ENCODE results near the gene FAM163B. TPM values are rescaled to one million over a fixed set of nuclear protein-coding genes. Genes with fewer than 3 reads are reported as not detected.

Gene FAM163B
- total and polyA plus RNA-seq, 10 donors = 0.11 to 1.0 (median 0.52) TPM; not detected in 7

DNA sequence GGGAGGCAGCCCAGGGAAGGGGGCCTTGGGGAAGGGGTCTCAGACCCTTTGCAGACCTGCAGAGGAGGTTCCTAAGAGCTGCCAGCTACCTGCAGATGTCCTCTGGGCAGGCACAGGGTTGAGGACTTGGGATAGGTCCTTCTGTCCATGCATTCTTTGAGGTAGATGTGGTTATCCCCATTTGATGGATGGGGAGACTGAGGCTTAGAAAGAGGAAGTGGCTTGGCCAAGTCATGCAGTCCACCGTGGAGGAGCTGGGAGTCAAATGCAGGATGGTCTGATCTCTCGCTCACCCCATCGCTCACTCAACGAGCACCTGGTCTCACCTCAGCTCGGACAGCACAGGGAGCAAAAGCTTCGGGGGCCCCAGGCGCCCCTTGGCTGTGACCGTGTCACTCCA is 54.5 kb downstream of the FAM163B start:
- Histone ChIP-seq H3K4me1 (peaks cover 3 to 20% (median 15%) of the 10 kb centered on the region in 6 donors), H3K4me3 (no peak overlapping the region)
- 82 to 95% (median 89%) methylated on average over 8 of the region's 8 CpGs for WGBS, 5 donors

DNA sequence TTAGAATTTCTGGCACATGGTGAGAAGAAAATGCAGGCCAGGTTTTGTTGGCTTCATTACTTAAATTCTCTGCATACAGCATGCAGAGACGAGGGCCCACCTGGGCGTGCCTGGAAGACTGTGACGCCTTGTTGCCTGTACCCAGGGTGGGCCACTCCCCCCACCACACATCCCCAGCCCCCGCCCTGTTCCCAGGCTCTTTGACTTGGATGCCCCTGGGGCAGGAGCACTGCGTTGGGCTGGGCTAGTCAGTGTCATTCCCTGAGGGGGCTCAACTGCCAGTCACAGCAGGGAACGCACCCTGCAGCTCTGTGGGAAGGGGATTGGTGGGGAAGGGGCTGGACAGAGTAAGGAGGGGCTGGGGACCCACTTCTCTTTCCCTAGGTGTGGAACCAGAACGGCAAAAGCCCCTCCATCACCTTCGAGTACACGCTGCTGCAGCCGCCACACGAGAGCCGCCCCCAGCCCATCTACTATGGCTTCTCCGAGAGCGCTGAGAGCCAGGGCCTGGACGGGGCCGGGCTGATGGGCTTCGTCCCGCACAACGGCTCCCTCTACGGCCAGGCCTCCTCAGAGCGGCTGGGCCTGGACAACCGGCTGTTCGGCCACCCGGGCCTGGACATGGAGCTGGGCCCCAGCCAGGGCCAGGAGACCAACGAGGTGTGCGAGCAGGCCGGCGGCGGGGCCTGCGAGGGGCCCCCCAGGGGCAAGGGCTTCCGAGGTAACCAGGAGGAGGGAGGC is 55.0 kb downstream of the FAM163B start:
- 88 to 94% (median 90%) methylated on average over 27 to 31 of the region's 31 CpGs for WGBS, 5 donors
- TF ChIP-seq, protein P1, sequence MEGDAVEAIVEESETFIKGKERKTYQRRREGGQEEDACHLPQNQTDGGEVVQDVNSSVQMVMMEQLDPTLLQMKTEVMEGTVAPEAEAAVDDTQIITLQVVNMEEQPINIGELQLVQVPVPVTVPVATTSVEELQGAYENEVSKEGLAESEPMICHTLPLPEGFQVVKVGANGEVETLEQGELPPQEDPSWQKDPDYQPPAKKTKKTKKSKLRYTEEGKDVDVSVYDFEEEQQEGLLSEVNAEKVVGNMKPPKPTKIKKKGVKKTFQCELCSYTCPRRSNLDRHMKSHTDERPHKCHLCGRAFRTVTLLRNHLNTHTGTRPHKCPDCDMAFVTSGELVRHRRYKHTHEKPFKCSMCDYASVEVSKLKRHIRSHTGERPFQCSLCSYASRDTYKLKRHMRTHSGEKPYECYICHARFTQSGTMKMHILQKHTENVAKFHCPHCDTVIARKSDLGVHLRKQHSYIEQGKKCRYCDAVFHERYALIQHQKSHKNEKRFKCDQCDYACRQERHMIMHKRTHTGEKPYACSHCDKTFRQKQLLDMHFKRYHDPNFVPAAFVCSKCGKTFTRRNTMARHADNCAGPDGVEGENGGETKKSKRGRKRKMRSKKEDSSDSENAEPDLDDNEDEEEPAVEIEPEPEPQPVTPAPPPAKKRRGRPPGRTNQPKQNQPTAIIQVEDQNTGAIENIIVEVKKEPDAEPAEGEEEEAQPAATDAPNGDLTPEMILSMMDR (IDR thresholded peaks at IDR 0.05 in 8 of 11, conservative IDR thresholded peaks at IDR 0.05 in 3 of 11) = no peak
- TF ChIP-seq POLR2A (IDR thresholded peaks at IDR 0.05) (no peak), POLR2AphosphoS5 (IDR thresholded peaks at IDR 0.05) (no peak)
- no peaks in the 10 kb centered on the region for H3K9me3 ChIP-seq
- no peak overlapping the region for H3K4me3 ChIP-seq
- H3K27ac ChIP-seq = no peak overlapping the region
- intact Hi-C loops (cut with DNase I; ENCODE audit: low total_unique reads) = no loop called here
- DNase-seq = no peak
- H3K36me3 ChIP-seq = peaks cover 0 to 29% (median 0%) of the 10 kb centered on the region in 6 donors
- H3K4me1 ChIP-seq = peaks cover 3 to 20% (median 15%) of the 10 kb centered on the region in 6 donors
- peaks cover 0 to 61% (median 6%) of the 10 kb centered on the region in 7 donors for H3K27me3 ChIP-seq (replicated peaks in 1 of 7)

More for the DNA sequence above, 54.5 kb downstream of the FAM163B start:
- DNase-seq = no peak
- H3K36me3 ChIP-seq = peaks cover 0 to 29% (median 0%) of the 10 kb centered on the region in 6 donors
- H3K27me3 ChIP-seq (replicated peaks in 1 of 7) = peaks cover 0 to 63% (median 6%) of the 10 kb centered on the region in 7 donors
- TF ChIP-seq, protein P1 (IDR thresholded peaks at IDR 0.05 in 8 of 11, conservative IDR thresholded peaks at IDR 0.05 in 3 of 11) = no peak
- no peak overlapping the region for H3K27ac ChIP-seq
- H3K9me3 ChIP-seq = no peaks in the 10 kb centered on the region
- intact Hi-C loops (cut with DNase I; ENCODE audit: low total_unique reads) = no loop called here

DNA sequence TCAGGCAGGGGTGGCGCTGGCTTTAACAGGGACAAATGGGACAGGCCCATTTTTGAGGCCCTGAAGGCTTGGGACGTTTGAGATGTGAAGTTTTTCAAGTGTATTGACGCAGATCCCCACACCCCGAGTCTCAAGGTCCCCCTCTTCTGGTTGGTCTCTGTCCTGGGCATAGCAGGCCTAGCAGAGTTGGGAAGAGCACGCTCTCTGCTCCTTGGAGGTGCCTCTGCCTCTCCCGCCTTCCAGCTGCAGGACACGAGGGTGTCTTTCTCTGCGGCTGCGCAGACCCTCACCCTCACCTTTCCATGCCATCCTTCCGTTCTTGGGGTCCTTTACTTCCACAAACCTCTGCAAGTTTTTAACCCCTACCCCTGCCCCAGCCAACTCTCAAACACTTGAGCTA is 56.1 kb downstream of the FAM163B start:
- Histone ChIP-seq H3K27me3 (replicated peaks in 1 of 7) (peaks cover 0 to 51% (median 5%) of the 10 kb centered on the region in 7 donors), H3K4me1 (peaks cover 0 to 10% (median 6%) of the 10 kb centered on the region in 6 donors), H3K4me3 (no peak overlapping the region), H3K36me3 (peaks cover 0 to 29% (median 0%) of the 10 kb centered on the region in 6 donors), H3K27ac (no peak overlapping the region), H3K9me3 (no peaks in the 10 kb centered on the region)
- DNase-seq = no peak
- intact Hi-C loops (cut with DNase I; ENCODE audit: low total_unique reads) = no loop called here
- TF ChIP-seq, protein P1 (IDR thresholded peaks at IDR 0.05 in 8 of 11, conservative IDR thresholded peaks at IDR 0.05 in 3 of 11) = no peak
- no peak for TF ChIP-seq POLR2AphosphoS5 (IDR thresholded peaks at IDR 0.05)
- no peak for TF ChIP-seq POLR2A (IDR thresholded peaks at IDR 0.05)
- 83 to 91% (median 86%) methylated on average over 10 of the region's 10 CpGs for WGBS, 5 donors

DNA sequence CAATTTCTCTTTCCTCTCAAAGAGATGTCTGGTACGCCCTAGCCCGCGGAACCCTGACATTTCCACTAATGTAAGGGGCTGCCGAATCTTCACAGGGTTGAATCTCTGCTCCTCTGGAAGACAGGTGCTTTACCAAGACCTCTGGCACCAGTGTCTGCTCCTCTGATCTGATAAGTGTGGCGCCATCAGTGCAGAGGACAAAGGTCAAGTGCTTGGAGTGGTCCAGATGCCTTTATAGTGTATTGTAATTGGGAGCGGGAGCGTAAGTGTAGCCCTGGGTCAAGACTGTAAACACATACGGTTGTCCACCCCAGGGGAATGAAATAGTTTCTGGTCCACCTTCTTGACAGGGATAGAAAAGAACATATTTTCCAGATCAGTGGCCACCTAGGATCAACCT is 57.0 kb downstream of the FAM163B start:
- peaks cover 0 to 33% (median 0%) of the 10 kb centered on the region in 6 donors for H3K36me3 ChIP-seq
- H3K4me1 ChIP-seq = peaks cover 0 to 1% (median 0%) of the 10 kb centered on the region in 6 donors
- intact Hi-C loops (cut with DNase I; ENCODE audit: low total_unique reads) = no loop called here
- H3K27ac ChIP-seq = no peak overlapping the region
- H3K27me3 ChIP-seq (replicated peaks in 1 of 7) = peaks cover 0 to 43% (median 5%) of the 10 kb centered on the region in 7 donors
- WGBS, 5 donors = 91 to 95% (median 93%) methylated on average over 8 of the region's 8 CpGs
- H3K9me3 ChIP-seq = no peaks in the 10 kb centered on the region
- H3K4me3 ChIP-seq = no peak overlapping the region
- TF ChIP-seq, protein P1 (IDR thresholded peaks at IDR 0.05 in 8 of 11, conservative IDR thresholded peaks at IDR 0.05 in 3 of 11) = no peak
- TF ChIP-seq POLR2AphosphoS5 (IDR thresholded peaks at IDR 0.05) (no peak), POLR2A (IDR thresholded peaks at IDR 0.05) (no peak)
- DNase-seq = no peak
